ENCODE measurements around the gene SH2D4B.

The SH2D4B gene

DNA sequence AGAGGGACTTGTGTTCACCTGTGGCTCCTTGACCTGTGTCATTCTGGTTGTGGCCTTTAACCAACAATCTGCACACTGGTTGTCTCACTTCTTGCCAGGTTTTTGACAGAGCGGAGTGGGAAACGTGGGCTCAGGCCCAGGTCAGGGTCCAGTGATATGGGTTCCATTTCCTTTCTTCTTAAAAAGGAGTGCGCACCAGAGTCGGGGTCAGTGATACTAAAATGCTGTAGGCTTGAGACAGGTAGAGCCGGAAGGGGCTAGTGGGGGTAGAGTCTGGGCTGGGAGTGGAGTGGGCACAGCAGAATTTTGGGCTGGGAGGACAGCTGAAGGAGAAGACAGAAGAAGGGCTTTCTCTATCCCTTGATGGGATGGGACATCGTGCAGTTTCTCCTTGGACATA is 61.2 kb downstream of the SH2D4B start:
- TF ChIP-seq YY1 (IDR thresholded peaks at IDR 0.05; ENCODE audit: insufficient read depth, insufficient read length), result no peak
- TF ChIP-seq ZNF274 (IDR thresholded peaks at IDR 0.05; ENCODE audit: low read depth, low read length), result no peak
- TF ChIP-seq SUZ12 (IDR thresholded peaks at IDR 0.05; ENCODE audit: extremely low read depth, insufficient read depth, insufficient read length), result no peak
- no peak for DNase-seq (ENCODE audit: low read depth, low spot score)
- Histone ChIP-seq H3K9me3 (ENCODE audit: insufficient read depth, low read length) (no peaks in the 10 kb centered on the region), H3K4me1 (ENCODE audit: insufficient read depth, insufficient read length) (no peaks in the 10 kb centered on the region), H3K36me3 (ENCODE audit: insufficient read depth, insufficient read length, low read length) (no peaks in the 10 kb centered on the region), H3K4me3 (ENCODE audit: insufficient read length, low read depth) (no peak overlapping the region), H3K27me3 (ENCODE audit: insufficient read depth, insufficient read length) (no peaks in the 10 kb centered on the region), H3K9ac (ENCODE audit: insufficient read length, low read depth) (no peak overlapping the region)

DNA sequence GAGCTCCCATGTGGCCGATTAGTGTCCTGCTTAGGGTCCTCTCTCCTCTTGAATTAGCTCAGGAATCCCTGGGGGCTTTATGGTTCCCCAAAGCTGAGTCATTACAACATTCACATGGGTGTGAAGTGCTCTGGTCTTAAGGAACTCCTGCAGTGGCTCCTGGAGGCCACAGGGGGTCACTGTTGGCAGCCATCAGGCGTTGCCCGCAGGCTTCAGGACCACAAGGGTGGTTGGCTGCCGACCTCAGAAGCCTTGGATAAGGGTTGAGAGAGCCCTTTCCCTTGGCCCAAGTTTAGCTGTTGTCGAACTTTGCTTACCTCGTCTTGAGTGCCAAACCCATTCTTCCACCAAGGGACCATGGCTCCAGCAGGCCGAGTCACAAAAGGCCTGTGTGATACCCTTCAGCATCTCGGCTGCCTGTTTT is 61.7 kb downstream of the SH2D4B start:
- DNase-seq (ENCODE audit: low read depth, low spot score), result peak; percentile 77
- Histone ChIP-seq H3K9ac (ENCODE audit: insufficient read length, low read depth) (no peak overlapping the region), H3K9me3 (ENCODE audit: insufficient read depth, low read length) (no peaks in the 10 kb centered on the region), H3K27me3 (ENCODE audit: insufficient read depth, insufficient read length) (no peaks in the 10 kb centered on the region), H3K36me3 (ENCODE audit: insufficient read depth, insufficient read length, low read length) (no peaks in the 10 kb centered on the region), H3K4me3 (ENCODE audit: insufficient read length, low read depth) (no peak overlapping the region), H3K4me1 (ENCODE audit: insufficient read depth, insufficient read length) (no peaks in the 10 kb centered on the region)
- TF ChIP-seq SUZ12 (IDR thresholded peaks at IDR 0.05; ENCODE audit: extremely low read depth, insufficient read depth, insufficient read length), result no peak
- no peak for TF ChIP-seq ZNF274 (IDR thresholded peaks at IDR 0.05; ENCODE audit: low read depth, low read length)
- no peak for TF ChIP-seq YY1 (IDR thresholded peaks at IDR 0.05; ENCODE audit: insufficient read depth, insufficient read length)

DNA sequence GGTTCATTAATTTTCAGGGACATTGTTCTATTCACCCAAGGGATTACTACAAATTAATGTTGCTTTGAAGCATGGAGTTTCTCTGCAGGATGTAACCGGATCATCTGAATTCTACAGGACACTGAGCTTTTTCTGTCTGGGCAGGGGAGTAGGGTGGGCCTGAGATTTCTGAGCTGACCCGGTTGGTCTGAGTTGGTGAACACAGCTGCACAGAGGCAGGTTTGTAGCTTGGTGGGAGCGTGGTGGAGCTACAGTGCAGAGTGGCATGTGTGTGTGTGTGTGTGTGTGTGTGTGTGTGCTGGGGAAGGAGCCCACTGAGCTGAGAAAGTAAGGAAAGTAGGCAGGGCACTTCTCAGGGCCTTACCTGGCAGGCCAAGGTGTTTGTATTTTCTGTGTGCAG is 62.6 kb downstream of the SH2D4B start:
- no peaks in the 10 kb centered on the region for H3K9me3 ChIP-seq (ENCODE audit: insufficient read depth, low read length)
- no peaks in the 10 kb centered on the region for H3K36me3 ChIP-seq (ENCODE audit: insufficient read depth, insufficient read length, low read length)
- H3K9ac ChIP-seq (ENCODE audit: insufficient read length, low read depth), result no peak overlapping the region
- DNase-seq (ENCODE audit: low read depth, low spot score), result no peak
- no peak overlapping the region for H3K4me3 ChIP-seq (ENCODE audit: insufficient read length, low read depth)
- H3K4me1 ChIP-seq (ENCODE audit: insufficient read depth, insufficient read length), result no peaks in the 10 kb centered on the region
- no peak for TF ChIP-seq SUZ12 (IDR thresholded peaks at IDR 0.05; ENCODE audit: extremely low read depth, insufficient read depth, insufficient read length)
- H3K27me3 ChIP-seq (ENCODE audit: insufficient read depth, insufficient read length), result no peaks in the 10 kb centered on the region

DNA sequence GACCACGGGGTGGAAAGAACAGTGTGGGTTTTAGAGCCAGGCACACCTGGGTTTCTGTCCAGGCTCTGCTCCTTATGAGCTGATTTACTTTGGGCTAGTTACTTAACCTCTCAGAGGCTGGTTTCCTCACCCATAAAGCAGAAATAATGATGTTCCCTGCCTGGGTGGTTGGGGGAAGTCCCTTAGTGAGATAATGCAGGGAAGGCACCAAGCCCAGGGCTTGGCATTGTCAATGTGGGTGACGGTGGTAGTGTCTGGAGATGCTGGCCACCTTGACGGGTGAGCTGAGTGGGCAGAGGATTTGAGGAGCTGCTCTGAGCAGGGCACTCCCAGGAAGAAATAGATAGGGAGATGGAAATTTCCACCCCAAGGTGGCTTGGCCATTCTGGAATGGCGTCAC is 65.2 kb downstream of the SH2D4B start:
- H3K9ac ChIP-seq (ENCODE audit: insufficient read length, low read depth), result no peak overlapping the region
- no peaks in the 10 kb centered on the region for H3K27me3 ChIP-seq (ENCODE audit: insufficient read depth, insufficient read length)
- no peak overlapping the region for H3K4me3 ChIP-seq (ENCODE audit: insufficient read length, low read depth)
- no peaks in the 10 kb centered on the region for H3K4me1 ChIP-seq (ENCODE audit: insufficient read depth, insufficient read length)
- no peaks in the 10 kb centered on the region for H3K9me3 ChIP-seq (ENCODE audit: insufficient read depth, low read length)
- no peak for DNase-seq (ENCODE audit: low read depth, low spot score)
- TF ChIP-seq SUZ12 (IDR thresholded peaks at IDR 0.05; ENCODE audit: extremely low read depth, insufficient read depth, insufficient read length) (no peak), ZNF274 (IDR thresholded peaks at IDR 0.05; ENCODE audit: low read depth, low read length) (no peak), YY1 (IDR thresholded peaks at IDR 0.05; ENCODE audit: insufficient read depth, insufficient read length) (no peak)
- H3K36me3 ChIP-seq (ENCODE audit: insufficient read depth, insufficient read length, low read length), result no peaks in the 10 kb centered on the region

DNA sequence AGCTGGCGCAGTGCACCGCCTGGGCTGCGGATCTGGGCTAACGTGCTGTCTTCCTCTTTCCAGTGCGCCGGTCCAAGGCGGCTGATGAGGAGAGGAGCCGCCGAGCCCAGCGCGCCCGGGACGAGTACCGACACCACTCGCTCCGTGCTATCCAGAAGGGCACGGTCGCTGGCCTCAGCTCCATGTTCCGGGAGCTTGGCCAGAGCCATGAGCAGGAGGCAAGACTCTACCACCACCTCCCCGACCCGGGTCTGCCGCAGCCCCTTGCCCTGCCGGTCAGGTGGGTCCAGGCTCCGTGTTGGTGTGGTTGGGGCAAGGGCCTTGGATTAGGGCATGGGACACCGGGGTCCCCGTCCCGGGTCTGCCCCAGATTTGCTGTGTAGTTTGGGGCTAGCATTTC is 65.8 kb downstream of the SH2D4B start:
- no peak for DNase-seq (ENCODE audit: low read depth, low spot score)
- no peaks in the 10 kb centered on the region for H3K27me3 ChIP-seq (ENCODE audit: insufficient read depth, insufficient read length)
- H3K9ac ChIP-seq (ENCODE audit: insufficient read length, low read depth), result no peak overlapping the region
- TF ChIP-seq YY1 (IDR thresholded peaks at IDR 0.05; ENCODE audit: insufficient read depth, insufficient read length) (no peak), ZNF274 (IDR thresholded peaks at IDR 0.05; ENCODE audit: low read depth, low read length) (no peak), SUZ12 (IDR thresholded peaks at IDR 0.05; ENCODE audit: extremely low read depth, insufficient read depth, insufficient read length) (no peak)
- no peaks in the 10 kb centered on the region for H3K4me1 ChIP-seq (ENCODE audit: insufficient read depth, insufficient read length)
- H3K4me3 ChIP-seq (ENCODE audit: insufficient read length, low read depth), result no peak overlapping the region
- no peaks in the 10 kb centered on the region for H3K9me3 ChIP-seq (ENCODE audit: insufficient read depth, low read length)
- H3K36me3 ChIP-seq (ENCODE audit: insufficient read depth, insufficient read length, low read length), result no peaks in the 10 kb centered on the region

DNA sequence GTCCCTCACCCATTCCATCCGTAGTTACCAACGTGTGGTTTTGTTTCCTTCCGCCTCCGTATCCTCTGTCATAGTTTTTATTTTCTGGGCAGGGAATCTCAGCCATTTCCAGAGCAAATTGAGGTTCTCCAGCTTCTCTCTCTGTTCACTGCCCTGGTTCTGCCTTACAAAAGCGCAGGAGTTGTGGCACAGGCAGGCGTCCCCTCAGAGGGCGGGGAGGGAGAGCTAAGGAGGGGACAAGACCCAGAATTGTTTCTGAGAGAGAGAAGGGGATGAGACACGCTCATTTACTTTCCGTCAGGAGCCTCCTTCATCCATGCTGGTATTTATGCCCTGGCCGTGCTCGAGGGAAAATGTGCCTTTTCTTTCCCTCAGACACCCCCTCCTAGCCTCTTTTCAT is 71.0 kb downstream of the SH2D4B start:
- H3K9ac ChIP-seq (ENCODE audit: insufficient read length, low read depth), result no peak overlapping the region
- H3K4me3 ChIP-seq (ENCODE audit: insufficient read length, low read depth), result no peak overlapping the region
- H3K27me3 ChIP-seq (ENCODE audit: insufficient read depth, insufficient read length), result no peaks in the 10 kb centered on the region
- H3K4me1 ChIP-seq (ENCODE audit: insufficient read depth, insufficient read length), result no peaks in the 10 kb centered on the region
- DNase-seq (ENCODE audit: low read depth, low spot score), result no peak
- no peaks in the 10 kb centered on the region for H3K36me3 ChIP-seq (ENCODE audit: insufficient read depth, insufficient read length, low read length)
- H3K9me3 ChIP-seq (ENCODE audit: insufficient read depth, low read length), result no peaks in the 10 kb centered on the region
- no peak for TF ChIP-seq SUZ12 (IDR thresholded peaks at IDR 0.05; ENCODE audit: extremely low read depth, insufficient read depth, insufficient read length)
- TF ChIP-seq ZNF274 (IDR thresholded peaks at IDR 0.05; ENCODE audit: low read depth, low read length), result no peak
- no peak for TF ChIP-seq YY1 (IDR thresholded peaks at IDR 0.05; ENCODE audit: insufficient read depth, insufficient read length)

DNA sequence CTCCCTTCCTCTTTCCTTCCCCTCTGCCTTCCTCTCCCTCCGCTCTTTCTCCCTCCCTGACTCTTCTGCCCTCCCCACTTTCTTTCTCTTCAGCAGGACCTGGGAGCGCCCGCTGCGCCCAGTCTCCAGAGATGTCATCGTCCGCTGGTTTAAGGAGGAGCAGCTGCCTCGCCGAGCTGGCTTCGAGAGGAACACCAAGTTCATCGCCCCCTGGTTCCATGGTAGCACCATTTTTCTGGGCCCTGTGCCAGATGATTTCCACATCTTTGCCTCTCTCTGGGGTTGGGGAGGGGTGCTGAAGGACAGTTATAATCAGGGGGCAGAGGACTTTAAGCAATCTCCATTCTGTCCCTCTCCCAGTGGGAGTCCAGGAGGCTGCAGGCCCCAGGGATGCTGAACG is 71.6 kb downstream of the SH2D4B start:
- no peaks in the 10 kb centered on the region for H3K9me3 ChIP-seq (ENCODE audit: insufficient read depth, low read length)
- DNase-seq (ENCODE audit: low read depth, low spot score), result no peak
- no peaks in the 10 kb centered on the region for H3K36me3 ChIP-seq (ENCODE audit: insufficient read depth, insufficient read length, low read length)
- H3K27me3 ChIP-seq (ENCODE audit: insufficient read depth, insufficient read length), result no peaks in the 10 kb centered on the region
- no peak overlapping the region for H3K4me3 ChIP-seq (ENCODE audit: insufficient read length, low read depth)
- TF ChIP-seq SUZ12 (IDR thresholded peaks at IDR 0.05; ENCODE audit: extremely low read depth, insufficient read depth, insufficient read length) (no peak), YY1 (IDR thresholded peaks at IDR 0.05; ENCODE audit: insufficient read depth, insufficient read length) (no peak), ZNF274 (IDR thresholded peaks at IDR 0.05; ENCODE audit: low read depth, low read length) (no peak)
- H3K4me1 ChIP-seq (ENCODE audit: insufficient read depth, insufficient read length), result no peaks in the 10 kb centered on the region
- no peak overlapping the region for H3K9ac ChIP-seq (ENCODE audit: insufficient read length, low read depth)
